Mesothelial cell of epicardium (in vitro differentiated cells): ENCODE results near the gene MELTF. TPM values are rescaled to one million over a fixed set of nuclear protein-coding genes. Genes with fewer than 3 reads are reported as not detected.

Source experiments
- DNase-seq, 2 experiments: peaks; one replicate each; pipeline ENCODE4 v3.0.0; 2021; ENCODE audit warnings: low spot score in 2 of 2; ENCODE audit not compliant: unreplicated experiment in 2 of 2
- H3K27ac Mint-ChIP-seq: 2 replicates; pipeline ENCODE4 v1.8.0; 2021; ENCODE audit warnings: mixed read lengths
- H3K27me3 Mint-ChIP-seq: 2 replicates; pipeline ENCODE4 v1.8.0; 2021; ENCODE audit warnings: low read depth, mixed read lengths
- H3K36me3 Mint-ChIP-seq: 2 replicates; pipeline ENCODE4 v1.8.0; 2021; ENCODE audit warnings: mixed read lengths
- H3K4me1 Mint-ChIP-seq: 2 replicates; pipeline ENCODE4 v1.8.0; 2021; ENCODE audit warnings: mixed read lengths
- H3K4me3 Mint-ChIP-seq: 2 replicates; pipeline ENCODE4 v1.8.0; 2021; ENCODE audit warnings: mild to moderate bottlenecking, moderate library complexity, mixed read lengths
- H3K9me3 Mint-ChIP-seq: 2 replicates; pipeline ENCODE4 v1.8.0; 2021; ENCODE audit warnings: mixed read lengths
- total RNA-seq: library from RNA; stranded (reverse); gene quantifications from 3 replicates; pipeline ENCODE4 v1.2.1, GENCODE V29; 2021
- TF ChIP-seq, protein P1 (sequence below): fragments of 200-600 bp; sonication (generic); IDR thresholded peaks from one replicate; pipeline ENCODE4 v1.5.0; 2021; ENCODE audit warnings: antibody characterized with exemption; ENCODE audit not compliant: unreplicated experiment

MELTF gene
- total RNA-seq, 1 donor from 2014 or later, result 9.2 TPM

- Mint-ChIP-seq H3K4me1 (peaks cover 9% of the 10 kb centered on the region), H3K36me3 (no peaks in the 10 kb centered on the region), H3K4me3 (peak overlapping the region; percentile 63), H3K27me3 (peaks cover 12% of the 10 kb centered on the region), H3K27ac (no peak overlapping the region), H3K9me3 (no peaks in the 10 kb centered on the region)
- no peak for DNase-seq
- TF ChIP-seq, protein P1, sequence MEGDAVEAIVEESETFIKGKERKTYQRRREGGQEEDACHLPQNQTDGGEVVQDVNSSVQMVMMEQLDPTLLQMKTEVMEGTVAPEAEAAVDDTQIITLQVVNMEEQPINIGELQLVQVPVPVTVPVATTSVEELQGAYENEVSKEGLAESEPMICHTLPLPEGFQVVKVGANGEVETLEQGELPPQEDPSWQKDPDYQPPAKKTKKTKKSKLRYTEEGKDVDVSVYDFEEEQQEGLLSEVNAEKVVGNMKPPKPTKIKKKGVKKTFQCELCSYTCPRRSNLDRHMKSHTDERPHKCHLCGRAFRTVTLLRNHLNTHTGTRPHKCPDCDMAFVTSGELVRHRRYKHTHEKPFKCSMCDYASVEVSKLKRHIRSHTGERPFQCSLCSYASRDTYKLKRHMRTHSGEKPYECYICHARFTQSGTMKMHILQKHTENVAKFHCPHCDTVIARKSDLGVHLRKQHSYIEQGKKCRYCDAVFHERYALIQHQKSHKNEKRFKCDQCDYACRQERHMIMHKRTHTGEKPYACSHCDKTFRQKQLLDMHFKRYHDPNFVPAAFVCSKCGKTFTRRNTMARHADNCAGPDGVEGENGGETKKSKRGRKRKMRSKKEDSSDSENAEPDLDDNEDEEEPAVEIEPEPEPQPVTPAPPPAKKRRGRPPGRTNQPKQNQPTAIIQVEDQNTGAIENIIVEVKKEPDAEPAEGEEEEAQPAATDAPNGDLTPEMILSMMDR, result no peak
These were observed 1.5 kb downstream of the MELTF start for GRCh38 chr3:197027896-197028727.

- TF ChIP-seq, protein P1, result no peak
- DNase-seq, result no peak
- no peak overlapping the region for H3K27ac Mint-ChIP-seq
- H3K4me1 Mint-ChIP-seq, result peaks cover 10% of the 10 kb centered on the region
- H3K4me3 Mint-ChIP-seq, result no peak overlapping the region
- H3K36me3 Mint-ChIP-seq, result no peaks in the 10 kb centered on the region
- H3K9me3 Mint-ChIP-seq, result no peaks in the 10 kb centered on the region
- peaks cover 13% of the 10 kb centered on the region for H3K27me3 Mint-ChIP-seq
These were observed 2.3 kb downstream of the MELTF start for GRCh38 chr3:197027151-197027895.

GRCh38 chr3:197026481-197026866 is 3.1 kb downstream of the MELTF start:
- Mint-ChIP-seq H3K4me3 (no peak overlapping the region), H3K4me1 (peaks cover 8% of the 10 kb centered on the region), H3K27me3 (peaks cover 18% of the 10 kb centered on the region), H3K36me3 (no peaks in the 10 kb centered on the region), H3K27ac (no peak overlapping the region), H3K9me3 (no peaks in the 10 kb centered on the region)
- TF ChIP-seq, protein P1, result no peak
- DNase-seq, result no peak

DNA sequence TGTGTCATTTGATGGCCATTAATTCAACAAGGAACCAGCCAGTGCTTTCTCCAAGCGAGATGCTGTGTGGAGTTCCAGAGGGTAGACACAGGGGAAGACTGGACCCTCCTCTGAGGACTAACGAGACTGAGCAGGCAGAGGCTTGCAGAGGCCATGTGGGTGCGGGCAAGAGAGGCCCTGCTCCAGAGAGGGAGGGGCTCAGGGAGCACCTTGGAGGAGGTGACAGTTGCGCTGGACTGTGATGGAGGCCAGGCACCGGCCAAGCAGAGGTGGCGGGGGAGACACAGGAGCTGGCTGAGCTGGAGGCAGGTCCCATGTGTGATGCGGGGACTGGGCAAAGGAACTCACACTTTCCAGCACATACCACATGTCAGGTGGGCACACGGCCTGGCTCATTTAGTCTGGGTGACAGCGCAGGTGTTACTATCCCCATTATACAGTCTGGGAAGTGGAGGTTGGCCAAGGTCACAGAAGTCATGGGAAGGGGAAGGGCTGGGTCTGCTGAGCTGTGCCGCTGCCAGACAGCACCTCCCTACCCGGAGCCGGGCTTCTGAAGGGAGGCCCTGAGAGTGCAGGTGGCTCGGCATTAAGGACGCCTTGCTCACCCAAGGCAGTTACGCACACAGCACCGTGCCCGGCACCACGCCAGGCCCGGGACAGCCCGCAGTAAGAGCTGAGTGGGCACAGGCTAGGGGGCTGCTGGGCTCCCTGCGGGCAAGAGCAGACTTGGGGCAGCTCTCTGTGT is 3.7 kb downstream of the MELTF start:
- H3K27me3 Mint-ChIP-seq, result peaks cover 18% of the 10 kb centered on the region
- H3K9me3 Mint-ChIP-seq, result no peaks in the 10 kb centered on the region
- TF ChIP-seq, protein P1, result no peak
- no peak overlapping the region for H3K27ac Mint-ChIP-seq
- H3K4me3 Mint-ChIP-seq, result no peak overlapping the region
- H3K36me3 Mint-ChIP-seq, result no peaks in the 10 kb centered on the region
- H3K4me1 Mint-ChIP-seq, result peaks cover 8% of the 10 kb centered on the region
- no peak for DNase-seq

GRCh38 chr3:197024881-197025735 is 4.5 kb downstream of the MELTF start:
- Mint-ChIP-seq H3K4me1 (peaks cover 8% of the 10 kb centered on the region), H3K27me3 (peaks cover 18% of the 10 kb centered on the region), H3K4me3 (no peak overlapping the region), H3K36me3 (no peaks in the 10 kb centered on the region), H3K9me3 (no peaks in the 10 kb centered on the region), H3K27ac (no peak overlapping the region)
- TF ChIP-seq, protein P1, result no peak
- no peak for DNase-seq
